ENCODE results near the gene SPP2. TPM values are rescaled to one million over a fixed set of nuclear protein-coding genes. Genes with fewer than 3 reads are reported as not detected.

The SPP2 gene
- total and polyA plus RNA-seq, 12 donors = 0.33 TPM; not detected in 11

DNA sequence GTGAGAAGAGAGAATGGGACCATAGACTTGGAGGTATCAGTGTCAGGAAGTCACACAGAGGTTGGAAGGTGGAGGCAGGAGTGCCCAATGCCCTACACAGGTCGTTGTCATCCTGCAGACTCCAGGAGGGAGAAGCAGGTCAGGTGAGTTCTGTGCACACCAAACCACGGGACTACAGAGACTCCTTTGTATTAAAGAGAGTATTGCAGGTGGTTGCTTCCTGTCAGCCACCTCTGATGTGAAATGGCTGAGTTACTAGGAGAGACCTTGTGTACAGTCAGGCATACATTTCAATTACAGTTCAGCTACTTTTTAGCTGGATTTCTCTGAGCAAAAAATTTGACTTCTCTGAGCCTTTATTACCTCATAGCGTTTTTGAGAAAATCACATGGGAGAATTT is 51.6 kb downstream of the SPP2 start:
- 47 to 61% (median 51%) methylated on average over 3 of the region's 3 CpGs for WGBS, 4 donors
- Histone ChIP-seq H3K27ac (no peak overlapping the region), H3K4me1 (replicated peaks in 1 of 2) (no peaks in the 10 kb centered on the region), H3K27me3 (no peaks in the 10 kb centered on the region), H3K9me3 (replicated peaks in 1 of 3) (no peaks in the 10 kb centered on the region), H3K36me3 (replicated peaks in 1 of 2) (no peaks in the 10 kb centered on the region), H3K4me3 (no peak overlapping the region)
- TF ChIP-seq, protein P1, sequence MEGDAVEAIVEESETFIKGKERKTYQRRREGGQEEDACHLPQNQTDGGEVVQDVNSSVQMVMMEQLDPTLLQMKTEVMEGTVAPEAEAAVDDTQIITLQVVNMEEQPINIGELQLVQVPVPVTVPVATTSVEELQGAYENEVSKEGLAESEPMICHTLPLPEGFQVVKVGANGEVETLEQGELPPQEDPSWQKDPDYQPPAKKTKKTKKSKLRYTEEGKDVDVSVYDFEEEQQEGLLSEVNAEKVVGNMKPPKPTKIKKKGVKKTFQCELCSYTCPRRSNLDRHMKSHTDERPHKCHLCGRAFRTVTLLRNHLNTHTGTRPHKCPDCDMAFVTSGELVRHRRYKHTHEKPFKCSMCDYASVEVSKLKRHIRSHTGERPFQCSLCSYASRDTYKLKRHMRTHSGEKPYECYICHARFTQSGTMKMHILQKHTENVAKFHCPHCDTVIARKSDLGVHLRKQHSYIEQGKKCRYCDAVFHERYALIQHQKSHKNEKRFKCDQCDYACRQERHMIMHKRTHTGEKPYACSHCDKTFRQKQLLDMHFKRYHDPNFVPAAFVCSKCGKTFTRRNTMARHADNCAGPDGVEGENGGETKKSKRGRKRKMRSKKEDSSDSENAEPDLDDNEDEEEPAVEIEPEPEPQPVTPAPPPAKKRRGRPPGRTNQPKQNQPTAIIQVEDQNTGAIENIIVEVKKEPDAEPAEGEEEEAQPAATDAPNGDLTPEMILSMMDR (IDR thresholded peaks at IDR 0.05) = no peak
- intact Hi-C loops (cut with DNase I) = no loop called here
- DNase-seq = no peak

DNA sequence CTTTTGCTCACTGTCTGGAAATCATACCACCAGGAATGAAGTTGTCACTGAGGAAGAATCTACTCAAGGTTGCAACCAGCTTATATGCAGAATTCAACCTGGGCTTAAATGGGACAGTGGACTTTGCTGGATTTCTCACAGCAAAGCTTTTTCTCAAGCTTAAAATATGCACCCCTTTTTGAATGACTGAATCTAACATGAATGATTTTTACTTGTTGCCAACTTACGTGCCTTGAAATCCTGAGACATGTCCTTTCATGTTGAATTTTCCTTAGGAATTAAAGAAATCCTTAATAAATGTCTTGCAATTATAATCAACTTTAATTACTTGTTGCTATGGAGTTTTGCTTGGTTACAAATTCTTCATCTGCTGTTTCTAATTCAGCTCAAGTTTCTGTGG is 57.4 kb downstream of the SPP2 start:
- DNase-seq = no peak
- no peak overlapping the region for H3K4me3 ChIP-seq
- no peak for TF ChIP-seq POLR2A (IDR thresholded peaks at IDR 0.05)
- TF ChIP-seq, protein P1 (IDR thresholded peaks at IDR 0.05) = no peak
- no peaks in the 10 kb centered on the region for H3K36me3 ChIP-seq (replicated peaks in 1 of 2)
- 67 to 80% (median 79%) methylated on average over 1 of the region's 1 CpG for WGBS, 4 donors
- H3K9me3 ChIP-seq (replicated peaks in 1 of 3) = no peaks in the 10 kb centered on the region
- no peaks in the 10 kb centered on the region for H3K4me1 ChIP-seq (replicated peaks in 1 of 2)
- intact Hi-C loops (cut with DNase I) = no loop called here
- no peak overlapping the region for H3K27ac ChIP-seq
- H3K27me3 ChIP-seq = no peaks in the 10 kb centered on the region

DNA sequence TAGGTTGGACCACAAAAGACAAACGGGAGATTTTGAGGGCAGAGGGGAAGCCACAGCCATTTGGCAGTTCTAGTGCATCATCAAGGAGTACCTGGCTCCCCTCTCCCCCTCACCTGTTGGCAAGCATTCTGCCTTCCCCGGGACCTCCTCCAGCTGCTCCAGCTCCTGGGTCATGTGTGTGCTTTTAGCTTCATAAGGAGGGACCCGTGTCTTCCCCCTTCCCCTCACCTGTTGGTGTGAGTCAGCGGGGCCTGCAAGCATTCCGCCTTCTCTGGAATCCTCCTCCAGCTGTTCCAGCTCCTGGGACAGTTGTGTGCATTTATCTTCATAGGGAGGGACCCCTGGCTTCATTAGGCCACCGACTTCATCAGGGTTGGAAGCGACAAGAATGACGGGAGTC is 58.8 kb downstream of the SPP2 start:
- H3K36me3 ChIP-seq (replicated peaks in 1 of 2) = no peaks in the 10 kb centered on the region

DNA sequence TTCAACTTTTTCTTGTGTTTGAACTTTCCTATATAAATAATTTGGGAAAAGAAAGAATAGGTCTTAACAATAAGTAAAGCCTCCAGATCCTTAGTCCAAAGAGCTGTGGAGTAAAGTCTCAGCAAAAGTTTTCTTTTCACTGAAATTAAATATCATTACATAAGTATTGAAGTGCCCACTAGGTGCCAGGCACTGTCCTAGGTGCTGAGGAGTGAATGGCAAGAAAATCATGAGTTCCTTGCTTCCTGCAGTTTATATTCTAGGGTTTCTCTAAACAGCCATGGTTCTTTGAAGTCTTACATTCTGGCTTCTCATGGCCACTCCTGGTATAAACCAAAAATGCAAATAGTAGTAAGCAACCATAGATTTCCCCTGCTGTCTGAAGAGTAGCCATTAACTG is 59.7 kb downstream of the SPP2 start:
- Histone ChIP-seq H3K9me3 (replicated peaks in 1 of 3) (no peaks in the 10 kb centered on the region), H3K4me1 (replicated peaks in 1 of 2) (no peaks in the 10 kb centered on the region), H3K27ac (no peak overlapping the region), H3K4me3 (no peak overlapping the region), H3K36me3 (replicated peaks in 1 of 2) (no peaks in the 10 kb centered on the region), H3K27me3 (peaks cover 6% of the 10 kb centered on the region)
- TF ChIP-seq, protein P1 (IDR thresholded peaks at IDR 0.05) = no peak
- TF ChIP-seq POLR2A (IDR thresholded peaks at IDR 0.05) = no peak
- DNase-seq = no peak
- intact Hi-C loops (cut with DNase I) = no loop called here

More for the DNA sequence above, 58.8 kb downstream of the SPP2 start:
- no peaks in the 10 kb centered on the region for H3K9me3 ChIP-seq (replicated peaks in 1 of 3)
- no peaks in the 10 kb centered on the region for H3K27me3 ChIP-seq
- WGBS, 4 donors = 82 to 88% (median 86%) methylated on average over 5 to 8 of the region's 8 CpGs
- H3K4me3 ChIP-seq = no peak overlapping the region
- TF ChIP-seq POLR2A (IDR thresholded peaks at IDR 0.05) = no peak
- TF ChIP-seq, protein P1 (IDR thresholded peaks at IDR 0.05) = no peak
- no peaks in the 10 kb centered on the region for H3K4me1 ChIP-seq (replicated peaks in 1 of 2)
- DNase-seq = no peak
- H3K27ac ChIP-seq = no peak overlapping the region
- intact Hi-C loops (cut with DNase I) = no loop called here
